Measurements from ENCODE around the gene WDR12.
"Not testable (repeated sequence)": the region's sequence is repeated elsewhere in the genome, so short reads cannot be mapped to it uniquely, and the experiment has no call there.

The WDR12 gene

DNA sequence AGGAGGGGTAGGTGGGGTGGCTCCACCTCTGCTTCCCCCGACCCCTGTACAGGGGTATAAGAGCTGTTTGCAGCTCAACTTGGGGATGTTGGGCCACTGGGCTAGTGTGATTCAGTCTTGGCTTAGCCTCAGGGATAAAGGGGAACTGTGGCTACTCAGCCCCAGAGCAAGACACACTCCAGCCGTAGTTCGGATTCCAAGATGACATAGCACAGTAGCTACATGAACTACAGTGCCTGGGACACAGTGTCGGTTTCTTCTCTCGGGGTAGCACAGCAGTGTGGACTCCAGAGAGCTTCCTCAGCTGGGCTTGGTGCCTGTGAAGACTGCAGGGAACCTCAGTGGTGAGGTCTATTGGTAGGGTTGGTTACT lies 21.7 kb upstream of the WDR12 start:
- no peaks in the 10 kb centered on the region for H3K36me3 ChIP-seq (ENCODE audit: control insufficient read depth, insufficient read depth, low read length)
- H3K27ac ChIP-seq (ENCODE audit: low read depth, low read length), result no peak overlapping the region
- H3K27me3 ChIP-seq (ENCODE audit: control insufficient read depth, insufficient read depth, low read length), result no peaks in the 10 kb centered on the region

DNA sequence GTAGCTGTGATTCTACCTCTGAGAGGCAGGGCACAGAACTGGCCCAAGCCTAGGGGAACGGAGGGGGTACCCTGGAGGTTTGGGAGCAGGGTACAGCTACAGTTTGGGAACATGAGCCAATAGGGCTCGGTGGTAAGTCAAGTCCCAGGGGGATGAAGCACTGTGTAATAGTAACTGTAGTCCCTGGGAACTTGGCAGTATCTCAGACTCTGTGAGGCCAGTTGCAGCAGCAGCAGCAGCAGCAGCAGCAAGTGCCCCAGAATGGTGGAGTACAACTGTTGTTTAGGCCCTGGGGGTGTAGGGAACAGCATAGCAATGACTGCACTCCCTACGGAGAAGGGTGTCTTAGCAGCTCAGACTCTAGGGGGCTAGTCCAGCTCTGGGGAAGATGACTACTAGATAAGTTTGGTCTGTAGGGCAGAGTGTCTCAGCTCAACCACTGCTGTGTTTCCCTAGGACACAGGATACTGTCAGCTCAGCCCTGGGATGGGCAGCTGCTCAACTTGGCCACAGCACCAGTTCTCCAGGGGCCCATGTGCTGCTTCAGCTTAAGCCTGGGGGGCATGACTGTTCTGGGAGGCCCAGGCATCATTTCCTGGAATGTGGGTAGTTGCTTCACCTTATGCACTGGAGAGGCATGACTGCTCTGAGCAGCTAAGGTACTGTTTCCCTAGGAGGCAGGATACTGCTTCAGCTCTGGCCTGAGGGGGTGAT lies 21.1 kb upstream of the WDR12 start:
- Histone ChIP-seq H3K27ac (ENCODE audit: low read depth, low read length) (no peak overlapping the region), H3K9ac (ENCODE audit: low read length) (no peak overlapping the region), H3K4me1 (ENCODE audit: control insufficient read depth, insufficient read depth, low read length) (peaks cover 3% of the 10 kb centered on the region; the same call in 1 of the 2 replicates), H3K9me3 (ENCODE audit: control insufficient read depth, insufficient read depth, low read depth, low read length) (no peaks in the 10 kb centered on the region), H3K36me3 (ENCODE audit: control insufficient read depth, insufficient read depth, low read length) (no peaks in the 10 kb centered on the region), H3K4me3 (ENCODE audit: low read depth, low read length) (no peak overlapping the region), H3K27me3 (ENCODE audit: control insufficient read depth, insufficient read depth, low read length) (no peaks in the 10 kb centered on the region)

More for the DNA sequence above, 21.7 kb upstream of the WDR12 start:
- no peak overlapping the region for H3K9ac ChIP-seq (ENCODE audit: low read length)
- H3K4me1 ChIP-seq (ENCODE audit: control insufficient read depth, insufficient read depth, low read length), result peaks cover 3% of the 10 kb centered on the region; the same call in 1 of the 2 replicates
- no peaks in the 10 kb centered on the region for H3K9me3 ChIP-seq (ENCODE audit: control insufficient read depth, insufficient read depth, low read depth, low read length)
- H3K4me3 ChIP-seq (ENCODE audit: low read depth, low read length), result no peak overlapping the region

DNA sequence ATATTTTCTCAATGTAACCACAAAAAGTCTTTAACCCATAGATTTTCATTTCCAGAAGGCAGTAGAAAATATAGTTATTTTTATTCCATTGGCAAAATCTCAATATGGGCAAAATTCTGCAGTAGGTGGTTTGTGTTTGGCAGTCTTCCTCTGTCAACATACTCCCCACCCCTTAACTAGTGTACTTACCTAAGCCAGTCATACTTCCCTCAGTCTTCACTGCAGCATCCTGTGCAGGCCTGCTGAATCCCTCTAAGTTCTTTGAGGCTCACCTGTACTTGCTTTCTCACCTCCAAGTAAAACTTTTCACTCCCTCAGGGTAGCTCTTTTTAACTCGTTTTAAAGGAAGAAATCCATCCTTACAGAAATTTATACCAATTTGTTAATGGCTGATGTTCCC lies 7.4 kb upstream of the WDR12 start:
- peaks cover 2% of the 10 kb centered on the region; the same call in 1 of the 2 replicates for H3K36me3 ChIP-seq (ENCODE audit: control insufficient read depth, insufficient read depth, low read length)
- no peaks in the 10 kb centered on the region for H3K4me1 ChIP-seq (ENCODE audit: control insufficient read depth, insufficient read depth, low read length)
- no peak overlapping the region for H3K27ac ChIP-seq (ENCODE audit: low read depth, low read length)
- H3K4me3 ChIP-seq (ENCODE audit: low read depth, low read length), result no peak overlapping the region
- no peaks in the 10 kb centered on the region for H3K27me3 ChIP-seq (ENCODE audit: control insufficient read depth, insufficient read depth, low read length)
- no peak overlapping the region for H3K9ac ChIP-seq (ENCODE audit: low read length)
- H3K9me3 ChIP-seq (ENCODE audit: control insufficient read depth, insufficient read depth, low read depth, low read length), result no peaks in the 10 kb centered on the region

DNA sequence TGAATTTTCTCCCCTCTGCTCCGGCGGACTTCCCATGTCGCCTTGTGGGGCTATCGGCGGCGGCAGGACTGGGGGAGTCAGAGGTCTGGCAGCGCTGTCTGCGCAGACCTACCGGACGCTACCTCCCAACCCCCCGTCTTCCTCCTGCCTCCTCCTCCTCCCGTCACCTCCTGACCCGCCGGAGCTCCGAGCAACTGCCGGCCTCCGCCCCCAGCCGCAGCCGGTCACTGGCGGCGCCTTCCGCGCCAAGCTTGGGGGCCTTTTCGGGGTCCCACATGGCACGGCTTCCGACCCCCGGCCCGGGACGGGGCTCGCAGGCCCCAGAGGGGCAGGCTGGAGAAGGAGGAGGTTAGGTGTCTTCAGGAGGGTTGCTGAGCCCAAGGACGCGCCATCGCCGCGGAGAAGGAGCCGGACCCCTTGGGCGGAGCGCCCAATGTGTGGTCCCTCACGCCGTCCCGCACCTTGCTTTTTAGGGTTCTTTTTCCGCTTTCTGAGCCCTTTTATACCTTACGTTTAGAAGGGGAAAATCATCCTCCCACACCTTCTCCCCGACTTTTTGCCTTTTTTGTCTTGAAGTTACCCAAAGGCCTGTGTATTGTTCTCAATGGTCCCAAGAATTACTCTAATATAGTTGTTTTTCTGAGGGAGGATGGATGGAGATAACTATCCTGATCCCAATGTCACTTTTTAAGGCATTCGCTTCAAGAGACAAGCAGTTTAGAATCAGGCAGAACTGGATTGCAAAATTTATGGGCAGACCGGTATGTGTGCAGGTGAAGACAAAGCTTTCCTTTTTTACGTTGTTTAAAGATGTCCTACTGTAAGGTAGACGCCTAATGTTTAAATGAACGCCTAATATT lies 1.1 kb upstream of the WDR12 start:
- H3K4me3 ChIP-seq (ENCODE audit: low read depth, low read length), result peak overlapping the region; percentile 93
- not testable (repeated sequence) for H3K27me3 ChIP-seq (ENCODE audit: control insufficient read depth, insufficient read depth, low read length); H3K36me3 ChIP-seq (ENCODE audit: control insufficient read depth, insufficient read depth, low read length)

DNA sequence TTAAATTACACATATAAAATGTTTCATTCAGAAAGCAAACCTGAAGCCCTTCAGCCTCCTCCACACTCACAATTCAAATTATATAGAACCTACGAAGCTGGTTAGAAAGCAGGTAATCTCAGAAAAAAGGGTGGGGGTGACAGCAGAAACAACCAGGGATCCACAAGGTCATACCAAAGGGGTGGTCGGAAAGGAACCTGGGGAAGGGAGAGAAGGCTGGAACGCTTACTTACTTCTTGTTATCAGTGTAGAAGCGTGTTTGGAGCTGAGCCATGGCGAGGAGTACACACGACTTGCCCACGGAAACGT lies 316 bp downstream of the WDR12 start:
- Histone ChIP-seq H3K4me3 (ENCODE audit: low read depth, low read length) (peak overlapping the region; percentile 93), H3K27me3 (ENCODE audit: control insufficient read depth, insufficient read depth, low read length) (no peaks in the 10 kb centered on the region), H3K4me1 (ENCODE audit: control insufficient read depth, insufficient read depth, low read length) (no peaks in the 10 kb centered on the region), H3K9ac (ENCODE audit: low read length) (peak overlapping the region; percentile 88), H3K9me3 (ENCODE audit: control insufficient read depth, insufficient read depth, low read depth, low read length) (no peaks in the 10 kb centered on the region), H3K27ac (ENCODE audit: low read depth, low read length) (peak overlapping the region; percentile 18), H3K36me3 (ENCODE audit: control insufficient read depth, insufficient read depth, low read length) (peaks cover 12% of the 10 kb centered on the region)

More for the DNA sequence above, 1.1 kb upstream of the WDR12 start:
- not testable (repeated sequence) for H3K9me3 ChIP-seq (ENCODE audit: control insufficient read depth, insufficient read depth, low read depth, low read length); H3K27ac ChIP-seq (ENCODE audit: low read depth, low read length); H3K4me1 ChIP-seq (ENCODE audit: control insufficient read depth, insufficient read depth, low read length)
- peak overlapping the region; percentile 88 for H3K9ac ChIP-seq (ENCODE audit: low read length)

DNA sequence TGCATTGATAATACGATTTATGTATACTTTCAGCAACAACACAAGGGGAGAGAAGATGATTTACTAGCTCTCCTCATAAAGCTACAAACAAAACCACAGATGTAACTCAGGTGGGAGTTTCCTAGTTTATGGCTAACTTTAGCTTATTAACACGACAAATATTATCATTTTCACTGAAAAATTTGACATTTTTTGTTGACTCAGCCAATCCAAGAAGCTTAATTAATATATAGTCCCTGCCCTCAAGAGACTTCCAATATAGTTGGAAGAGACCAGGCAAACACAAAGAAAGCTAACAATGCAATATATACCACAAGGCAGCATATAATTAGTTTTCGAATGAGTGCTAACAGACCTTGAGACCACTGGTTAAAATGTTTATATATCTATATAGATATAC lies 775 bp downstream of the WDR12 start:
- Histone ChIP-seq H3K9me3 (ENCODE audit: control insufficient read depth, insufficient read depth, low read depth, low read length) (no peaks in the 10 kb centered on the region), H3K4me1 (ENCODE audit: control insufficient read depth, insufficient read depth, low read length) (no peaks in the 10 kb centered on the region), H3K27ac (ENCODE audit: low read depth, low read length) (no peak overlapping the region), H3K9ac (ENCODE audit: low read length) (no peak overlapping the region), H3K4me3 (ENCODE audit: low read depth, low read length) (peak overlapping the region; percentile 93), H3K36me3 (ENCODE audit: control insufficient read depth, insufficient read depth, low read length) (peaks cover 17% of the 10 kb centered on the region), H3K27me3 (ENCODE audit: control insufficient read depth, insufficient read depth, low read length) (no peaks in the 10 kb centered on the region)

DNA sequence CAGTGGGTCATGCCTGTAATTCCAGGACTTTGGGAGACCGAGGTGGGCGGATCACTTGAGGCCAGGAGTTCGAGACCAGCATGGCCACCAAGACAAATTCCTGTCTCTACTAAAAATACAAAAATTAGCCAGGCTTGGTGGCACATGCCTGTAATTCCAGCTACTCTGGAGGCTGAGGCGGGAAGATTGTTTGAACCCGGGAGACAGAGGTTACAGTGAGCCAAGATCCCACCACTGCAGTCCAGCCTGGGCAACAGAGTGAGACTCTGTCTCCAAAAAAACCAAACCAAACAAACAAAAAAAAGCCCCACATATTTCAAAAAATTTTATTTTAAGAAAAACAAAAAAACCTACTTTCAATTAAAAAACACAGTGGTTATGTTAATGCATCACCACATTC lies 1.2 kb downstream of the WDR12 start:
- not testable (repeated sequence) for H3K27me3 ChIP-seq (ENCODE audit: control insufficient read depth, insufficient read depth, low read length); H3K9ac ChIP-seq (ENCODE audit: low read length); H3K4me1 ChIP-seq (ENCODE audit: control insufficient read depth, insufficient read depth, low read length); H3K27ac ChIP-seq (ENCODE audit: low read depth, low read length); H3K9me3 ChIP-seq (ENCODE audit: control insufficient read depth, insufficient read depth, low read depth, low read length)
- Histone ChIP-seq H3K4me3 (ENCODE audit: low read depth, low read length) (peak overlapping the region; percentile 93), H3K36me3 (ENCODE audit: control insufficient read depth, insufficient read depth, low read length) (peaks cover 22% of the 10 kb centered on the region)

DNA sequence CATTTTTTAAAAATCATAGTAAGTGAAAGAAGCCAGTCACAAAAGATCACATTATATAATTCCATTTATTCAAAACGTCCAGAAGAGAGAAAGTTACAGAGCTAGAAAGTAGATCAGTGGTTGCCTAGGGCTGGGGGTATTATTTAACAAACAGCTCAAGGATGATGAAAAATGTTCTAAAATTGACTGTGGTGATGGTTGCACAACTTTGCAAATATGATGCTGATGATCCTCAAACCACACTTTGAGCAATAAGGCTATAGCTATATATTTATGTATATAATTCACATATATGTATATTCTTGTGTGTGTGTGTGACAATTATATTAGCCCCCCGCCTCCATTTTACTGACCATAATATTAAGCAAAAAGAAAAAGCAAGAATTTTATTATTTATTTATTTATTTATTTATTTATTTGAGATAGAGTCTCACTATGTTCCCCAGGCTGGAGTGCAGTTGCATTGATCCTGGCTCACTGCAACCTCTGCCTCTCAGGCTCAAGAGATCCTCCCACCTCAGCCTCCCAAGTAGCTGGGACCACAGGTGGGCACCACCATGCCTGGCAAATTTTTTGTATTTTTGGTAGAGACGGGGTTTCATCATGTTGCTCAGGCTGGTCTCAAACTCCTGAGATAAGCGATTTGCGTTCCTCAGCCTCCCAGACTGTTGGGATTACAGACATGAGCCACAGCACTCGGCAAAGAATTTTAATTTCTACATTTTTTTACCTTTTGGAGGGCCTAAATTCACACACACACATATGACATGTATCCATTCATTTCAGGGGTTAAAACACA lies 1.9 kb downstream of the WDR12 start:
- no peaks in the 10 kb centered on the region for H3K4me1 ChIP-seq (ENCODE audit: control insufficient read depth, insufficient read depth, low read length)
- H3K9me3 ChIP-seq (ENCODE audit: control insufficient read depth, insufficient read depth, low read depth, low read length), result no peaks in the 10 kb centered on the region; the same call in 1 of the 2 replicates
- peaks cover 25% of the 10 kb centered on the region for H3K36me3 ChIP-seq (ENCODE audit: control insufficient read depth, insufficient read depth, low read length)
- no peak overlapping the region for H3K9ac ChIP-seq (ENCODE audit: low read length)
- no peaks in the 10 kb centered on the region for H3K27me3 ChIP-seq (ENCODE audit: control insufficient read depth, insufficient read depth, low read length)
- H3K27ac ChIP-seq (ENCODE audit: low read depth, low read length), result no peak overlapping the region
- H3K4me3 ChIP-seq (ENCODE audit: low read depth, low read length), result peak overlapping the region; percentile 93

DNA sequence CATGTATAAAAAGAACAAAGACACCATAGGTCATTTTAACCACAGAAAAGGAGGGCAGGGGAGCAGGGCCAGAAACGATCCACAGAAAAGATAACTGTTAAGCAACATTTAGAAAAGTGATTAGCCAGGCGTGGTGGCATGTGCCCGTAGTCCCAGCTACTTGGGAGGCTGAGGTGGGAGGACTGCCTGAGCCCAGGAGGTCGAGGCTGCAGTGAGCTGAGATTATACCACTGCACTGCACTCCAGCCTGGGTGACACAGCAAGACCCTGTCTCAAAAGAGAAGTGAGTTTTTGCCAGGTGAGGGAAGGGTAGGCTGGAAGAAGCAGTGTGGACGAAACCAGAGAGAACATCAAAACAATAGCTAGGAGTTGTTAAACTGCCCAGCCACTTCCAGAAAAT lies 3.3 kb downstream of the WDR12 start:
- Histone ChIP-seq H3K4me3 (ENCODE audit: low read depth, low read length) (no peak overlapping the region), H3K27ac (ENCODE audit: low read depth, low read length) (no peak overlapping the region)

DNA sequence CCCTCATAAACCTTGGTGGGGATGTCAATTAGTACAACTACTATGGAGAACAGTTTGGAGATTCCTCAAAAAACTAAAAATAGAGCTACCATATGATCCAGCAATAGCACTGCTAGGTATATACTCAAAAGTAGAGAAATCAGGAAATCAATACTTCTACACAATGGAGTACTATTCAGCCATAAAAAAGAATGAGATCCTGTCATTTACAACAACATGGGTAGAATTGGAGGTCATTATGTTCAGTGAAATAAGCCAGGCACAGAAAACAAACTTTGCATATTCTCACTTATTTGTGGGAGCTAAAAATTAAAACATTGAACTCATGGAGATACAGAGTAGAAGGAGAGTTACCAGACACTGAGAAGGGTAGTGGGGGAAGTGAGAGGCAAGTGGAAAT lies 6.0 kb downstream of the WDR12 start:
- H3K9ac ChIP-seq (ENCODE audit: low read length); H3K4me1 ChIP-seq (ENCODE audit: control insufficient read depth, insufficient read depth, low read length); H3K27ac ChIP-seq (ENCODE audit: low read depth, low read length); H3K4me3 ChIP-seq (ENCODE audit: low read depth, low read length); H3K9me3 ChIP-seq (ENCODE audit: control insufficient read depth, insufficient read depth, low read depth, low read length); H3K27me3 ChIP-seq (ENCODE audit: control insufficient read depth, insufficient read depth, low read length): not testable (repeated sequence)
- H3K36me3 ChIP-seq (ENCODE audit: control insufficient read depth, insufficient read depth, low read length), result peaks cover 48% of the 10 kb centered on the region

More for the DNA sequence above, 3.3 kb downstream of the WDR12 start:
- Histone ChIP-seq H3K9ac (ENCODE audit: low read length) (no peak overlapping the region), H3K27me3 (ENCODE audit: control insufficient read depth, insufficient read depth, low read length) (no peaks in the 10 kb centered on the region), H3K36me3 (ENCODE audit: control insufficient read depth, insufficient read depth, low read length) (peaks cover 27% of the 10 kb centered on the region), H3K9me3 (ENCODE audit: control insufficient read depth, insufficient read depth, low read depth, low read length) (no peaks in the 10 kb centered on the region; the same call in 1 of the 2 replicates), H3K4me1 (ENCODE audit: control insufficient read depth, insufficient read depth, low read length) (no peaks in the 10 kb centered on the region)

DNA sequence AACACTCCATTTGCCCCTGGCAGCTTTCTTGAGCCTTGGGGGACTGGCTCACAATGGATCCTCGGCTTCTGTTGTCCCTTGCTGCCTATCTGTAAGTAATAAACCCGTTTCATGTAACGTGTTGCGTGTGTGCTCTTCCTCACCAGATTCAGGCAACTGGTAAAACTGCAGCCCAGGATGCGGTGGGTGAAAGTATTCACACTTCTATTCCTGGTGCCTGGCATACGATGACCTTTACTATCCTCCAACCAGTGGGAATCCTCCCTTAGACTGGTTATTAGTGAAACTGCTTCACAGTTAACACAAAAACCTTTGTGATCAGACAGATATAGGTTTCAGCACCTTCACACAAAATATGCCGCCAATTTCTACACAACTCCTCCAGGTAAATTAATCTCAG lies 26.3 kb downstream of the WDR12 start:
- H3K4me3 ChIP-seq (ENCODE audit: low read depth, low read length), result no peak overlapping the region
- no peaks in the 10 kb centered on the region for H3K4me1 ChIP-seq (ENCODE audit: control insufficient read depth, insufficient read depth, low read length)
- H3K36me3 ChIP-seq (ENCODE audit: control insufficient read depth, insufficient read depth, low read length), result peaks cover 83% of the 10 kb centered on the region
- no peaks in the 10 kb centered on the region for H3K9me3 ChIP-seq (ENCODE audit: control insufficient read depth, insufficient read depth, low read depth, low read length)
- no peak overlapping the region for H3K27ac ChIP-seq (ENCODE audit: low read depth, low read length)
- no peaks in the 10 kb centered on the region for H3K27me3 ChIP-seq (ENCODE audit: control insufficient read depth, insufficient read depth, low read length)
- no peak overlapping the region for H3K9ac ChIP-seq (ENCODE audit: low read length)

All from HUES6 (cell line).